WI38 (cell line): ENCODE data around the gene ZC3H12C.
"Not testable (repeated sequence)": the region's sequence is repeated elsewhere in the genome, so short reads cannot be mapped to it uniquely, and the experiment has no call there.

Experiments used
- H3K4me3 ChIP-seq: 2 replicates; pipeline ENCODE4 v1.5.1; 2011; ENCODE audit warnings: low read depth, mild to moderate bottlenecking, control low read depth, low read length
- TF ChIP-seq, protein P1 (sequence below): IDR thresholded peaks from 2 replicates; pipeline ENCODE4 v1.5.1; 2012; ENCODE audit warnings: low read depth, mild to moderate bottlenecking, control low read depth, low read length

Gene ZC3H12C

DNA sequence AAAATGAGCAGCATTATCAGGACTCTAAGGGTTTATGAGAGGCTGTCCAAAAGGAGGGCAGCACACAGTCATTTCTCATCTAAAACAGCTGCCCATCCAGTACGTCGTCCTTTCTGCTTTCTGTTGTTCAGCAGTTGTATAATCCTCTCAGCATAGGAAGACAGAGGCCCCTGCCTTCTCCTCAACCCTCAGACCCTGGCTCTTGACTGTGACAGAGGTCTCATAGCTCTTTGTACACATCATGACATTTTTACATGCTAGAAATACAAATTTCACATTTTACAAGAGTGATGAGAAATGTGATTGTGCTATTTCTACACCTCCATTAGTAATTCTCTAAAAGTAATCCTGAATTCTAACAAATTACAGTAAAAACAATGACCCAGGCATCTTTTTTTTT lies 36.2 kb upstream of the ZC3H12C start:
- H3K4me3 ChIP-seq: no peak overlapping the region
- TF ChIP-seq, protein P1, sequence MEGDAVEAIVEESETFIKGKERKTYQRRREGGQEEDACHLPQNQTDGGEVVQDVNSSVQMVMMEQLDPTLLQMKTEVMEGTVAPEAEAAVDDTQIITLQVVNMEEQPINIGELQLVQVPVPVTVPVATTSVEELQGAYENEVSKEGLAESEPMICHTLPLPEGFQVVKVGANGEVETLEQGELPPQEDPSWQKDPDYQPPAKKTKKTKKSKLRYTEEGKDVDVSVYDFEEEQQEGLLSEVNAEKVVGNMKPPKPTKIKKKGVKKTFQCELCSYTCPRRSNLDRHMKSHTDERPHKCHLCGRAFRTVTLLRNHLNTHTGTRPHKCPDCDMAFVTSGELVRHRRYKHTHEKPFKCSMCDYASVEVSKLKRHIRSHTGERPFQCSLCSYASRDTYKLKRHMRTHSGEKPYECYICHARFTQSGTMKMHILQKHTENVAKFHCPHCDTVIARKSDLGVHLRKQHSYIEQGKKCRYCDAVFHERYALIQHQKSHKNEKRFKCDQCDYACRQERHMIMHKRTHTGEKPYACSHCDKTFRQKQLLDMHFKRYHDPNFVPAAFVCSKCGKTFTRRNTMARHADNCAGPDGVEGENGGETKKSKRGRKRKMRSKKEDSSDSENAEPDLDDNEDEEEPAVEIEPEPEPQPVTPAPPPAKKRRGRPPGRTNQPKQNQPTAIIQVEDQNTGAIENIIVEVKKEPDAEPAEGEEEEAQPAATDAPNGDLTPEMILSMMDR: no peak

DNA sequence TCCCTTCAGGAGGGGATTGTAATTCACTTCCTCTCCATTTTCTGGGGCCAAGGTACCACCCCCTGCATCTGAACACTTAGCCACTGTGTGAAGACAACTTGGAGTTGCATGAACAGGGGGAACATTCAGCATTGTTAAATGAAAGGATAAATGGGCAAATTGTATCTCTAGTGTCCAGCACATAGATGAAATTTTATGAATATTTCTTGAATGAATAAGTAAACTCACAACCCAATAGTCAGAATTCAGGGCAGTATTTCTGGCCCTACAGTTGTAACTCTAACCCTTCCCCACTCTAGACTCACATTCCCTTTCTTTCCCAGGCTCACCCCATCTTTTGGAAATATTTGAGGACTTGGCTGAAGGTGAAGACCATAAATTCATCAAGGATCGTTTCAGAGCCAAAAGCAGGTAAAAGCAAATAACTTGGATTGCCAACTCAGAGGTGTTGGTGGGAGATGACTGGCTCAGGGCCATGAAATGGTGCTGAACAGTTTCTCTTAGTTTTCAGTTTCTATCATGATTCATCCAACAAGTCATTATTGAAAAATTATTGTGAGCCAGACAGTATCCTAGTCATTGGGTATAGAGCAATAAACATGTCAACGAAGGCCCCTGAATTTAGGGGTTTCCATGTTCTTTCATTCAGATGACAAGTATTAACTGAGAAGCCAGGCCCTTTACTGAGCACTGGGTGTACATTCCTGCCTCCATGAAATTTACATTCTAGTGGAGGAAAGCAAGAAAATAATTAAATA lies 33.3 kb upstream of the ZC3H12C start:
- TF ChIP-seq, protein P1: no peak

DNA sequence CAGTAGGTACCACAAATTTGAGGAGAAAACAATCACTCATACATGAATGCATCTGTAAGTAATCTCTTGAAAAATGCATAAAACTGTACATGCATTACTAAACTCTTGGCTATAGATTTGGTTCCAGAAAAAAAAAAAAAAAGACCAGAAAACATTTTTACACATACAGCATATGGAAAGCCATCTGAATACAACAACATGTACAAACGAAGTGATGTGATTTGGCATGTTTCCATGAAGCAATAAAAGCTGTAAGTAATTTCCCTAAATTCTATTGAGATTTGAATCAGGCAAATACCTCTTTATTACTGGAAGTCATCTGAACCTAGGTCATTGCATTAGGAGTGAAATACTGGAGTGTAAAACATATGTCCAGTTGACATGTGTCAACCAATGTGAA lies 31.9 kb upstream of the ZC3H12C start:
- H3K4me3 ChIP-seq: no peak overlapping the region

More for the DNA sequence above, 33.3 kb upstream of the ZC3H12C start:
- H3K4me3 ChIP-seq: no peak overlapping the region

DNA sequence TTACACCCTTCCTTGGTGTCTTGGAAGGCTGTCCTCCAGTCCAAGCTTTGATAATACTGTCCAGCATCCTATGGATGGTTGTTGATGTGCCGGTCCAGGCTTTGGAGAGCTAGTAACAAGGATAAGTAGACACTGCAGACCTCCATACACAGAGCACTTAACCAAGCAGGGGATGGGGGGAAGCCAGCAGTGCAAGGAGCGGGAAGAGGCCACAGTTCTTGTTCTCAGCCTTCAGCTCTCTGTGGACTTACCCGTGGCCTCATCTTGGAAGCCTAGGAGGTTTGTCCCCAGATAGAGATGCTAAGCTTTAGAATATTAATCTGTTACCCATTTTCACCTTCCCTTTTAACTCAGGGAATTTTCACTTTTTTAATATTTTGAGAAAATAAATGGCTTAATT lies 30.9 kb upstream of the ZC3H12C start:
- no peak overlapping the region for H3K4me3 ChIP-seq
- TF ChIP-seq, protein P1: no peak

More for the DNA sequence above, 31.9 kb upstream of the ZC3H12C start:
- TF ChIP-seq, protein P1: no peak

DNA sequence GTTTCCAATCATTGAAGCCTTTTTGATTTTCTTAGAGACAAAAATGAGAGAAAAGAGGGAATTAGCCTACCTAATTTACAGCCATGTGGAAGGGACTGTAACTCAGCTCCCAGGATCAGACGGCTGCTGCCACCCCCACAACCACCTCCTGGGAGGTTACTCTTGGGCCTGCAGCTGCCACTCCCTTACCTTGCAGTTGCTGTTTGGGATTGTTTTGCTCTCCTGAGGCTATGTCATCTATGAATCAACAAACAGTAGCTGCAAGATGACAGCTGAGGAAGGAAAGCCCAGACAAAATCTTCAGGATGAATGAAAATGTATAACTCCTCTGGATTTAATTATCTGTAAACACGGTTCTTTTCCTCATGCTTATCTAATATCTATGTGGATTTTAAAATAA lies 28.0 kb upstream of the ZC3H12C start:
- TF ChIP-seq, protein P1: no peak
- no peak overlapping the region for H3K4me3 ChIP-seq

DNA sequence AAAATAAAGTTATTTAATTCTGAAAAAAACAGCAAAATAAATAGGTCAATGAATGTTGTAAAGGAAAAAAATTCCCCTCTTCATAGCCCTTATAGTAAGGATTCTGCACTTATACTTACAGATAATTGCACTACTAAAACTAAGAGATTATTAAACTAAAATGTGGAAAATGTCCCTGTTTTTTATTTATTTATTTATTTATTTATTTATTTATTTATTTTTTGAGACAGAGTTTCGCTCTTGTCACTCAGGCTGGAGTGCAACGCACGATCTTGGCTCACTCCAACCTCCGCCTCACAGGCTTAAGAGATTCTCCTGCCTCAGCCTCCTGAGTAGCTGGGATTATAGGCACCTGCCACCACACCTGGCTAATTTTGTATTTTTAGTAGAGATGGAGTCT lies 25.2 kb upstream of the ZC3H12C start:
- not testable (repeated sequence) for H3K4me3 ChIP-seq

DNA sequence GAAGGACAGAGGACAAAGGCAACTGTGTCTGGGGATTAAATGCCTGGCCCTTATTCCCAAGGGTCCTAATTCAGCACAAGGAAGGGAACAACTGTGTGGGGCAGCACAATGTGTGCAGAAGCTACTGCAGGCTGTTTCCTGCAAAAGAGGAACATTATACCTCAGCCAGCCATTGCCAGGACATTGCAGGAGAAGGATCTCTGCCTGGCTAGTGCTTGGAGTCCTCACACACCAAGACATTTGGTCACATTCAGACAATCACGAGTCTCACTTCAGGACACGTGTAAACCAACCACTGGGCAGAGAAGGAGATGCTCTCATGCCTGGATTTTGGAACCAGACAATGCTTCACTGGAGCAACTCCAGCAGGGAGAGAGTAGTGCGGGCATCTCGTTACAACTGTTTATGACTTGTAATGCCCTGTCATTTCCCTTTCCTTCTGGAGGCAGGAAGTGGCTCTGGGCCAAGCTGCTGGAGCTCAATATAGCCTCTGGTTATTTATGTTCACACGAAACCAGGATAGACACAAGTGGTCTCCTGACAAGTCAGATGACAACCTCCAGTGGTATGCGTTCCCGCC lies 23.9 kb upstream of the ZC3H12C start:
- H3K4me3 ChIP-seq: no peak overlapping the region
- TF ChIP-seq, protein P1: no peak

DNA sequence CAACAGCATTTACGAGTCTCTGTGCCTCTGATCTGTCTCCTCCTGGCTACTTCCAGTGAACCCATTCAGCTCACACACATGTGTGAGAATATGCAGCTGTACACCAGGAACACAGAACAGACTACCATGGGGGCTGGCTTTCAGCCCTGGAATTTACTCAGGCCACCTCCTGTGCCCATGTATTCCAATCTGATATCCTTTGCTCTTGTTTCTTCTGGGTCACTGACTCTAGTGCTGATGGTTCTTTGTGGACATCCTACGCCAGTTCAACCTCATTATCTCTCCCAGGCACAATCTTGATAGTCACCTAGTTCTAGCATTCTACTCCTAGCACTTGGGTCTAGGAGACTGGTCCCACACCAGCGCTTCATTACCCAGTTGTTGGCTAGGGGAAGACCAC lies 23.0 kb upstream of the ZC3H12C start:
- H3K4me3 ChIP-seq: no peak overlapping the region
- TF ChIP-seq, protein P1: no peak
